HG03097 (cell line): ENCODE results near the gene ADAM22.

ENCODE experiments used
- ATAC-seq: cut with Tn5 transposase; IDR thresholded peaks from one replicate; pipeline ENCODE4 v1.9.1; 2021; ENCODE audit not compliant: unreplicated experiment, low FRiP score

ADAM22 gene

GRCh38 chr7:88101769-88102168, 167.7 kb downstream of the ADAM22 start:
- no peak for ATAC-seq

- no peak for ATAC-seq
Observed at GRCh38 chr7:88102675-88103074, 168.6 kb downstream of the ADAM22 start.

- ATAC-seq, result no peak
Observed at GRCh38 chr7:88104732-88105131, 170.7 kb downstream of the ADAM22 start.

- ATAC-seq, result no peak
Observed at GRCh38 chr7:88105231-88105630, 171.2 kb downstream of the ADAM22 start.

- ATAC-seq, result no peak
Observed at GRCh38 chr7:88106434-88106833, 172.4 kb downstream of the ADAM22 start.

GRCh38 chr7:88109612-88110011, 175.6 kb downstream of the ADAM22 start:
- ATAC-seq, result no peak

GRCh38 chr7:88111140-88111743, 177.2 kb downstream of the ADAM22 start:
- no peak for ATAC-seq

- no peak for ATAC-seq
Observed at GRCh38 chr7:88111954-88112471, 178.0 kb downstream of the ADAM22 start.

GRCh38 chr7:88115258-88115796, 181.3 kb downstream of the ADAM22 start:
- ATAC-seq, result no peak

GRCh38 chr7:88115816-88116215, 181.8 kb downstream of the ADAM22 start:
- no peak for ATAC-seq

- ATAC-seq, result no peak
Observed at GRCh38 chr7:88116235-88116795, 182.3 kb downstream of the ADAM22 start.

GRCh38 chr7:88117325-88117724, 183.3 kb downstream of the ADAM22 start:
- ATAC-seq, result no peak

- no peak for ATAC-seq
Observed at GRCh38 chr7:88121335-88121734, 187.3 kb downstream of the ADAM22 start.

- ATAC-seq, result no peak
Observed at GRCh38 chr7:88127637-88128290, 193.7 kb downstream of the ADAM22 start.

GRCh38 chr7:88132725-88133124, 198.7 kb downstream of the ADAM22 start:
- peak; percentile 48 for ATAC-seq

- ATAC-seq, result no peak
Observed at GRCh38 chr7:88140947-88141346, 206.9 kb downstream of the ADAM22 start.

GRCh38 chr7:88141479-88141878, 207.4 kb downstream of the ADAM22 start:
- ATAC-seq, result no peak

GRCh38 chr7:88141953-88142352, 207.9 kb downstream of the ADAM22 start:
- no peak for ATAC-seq

GRCh38 chr7:88146616-88147015, 212.6 kb downstream of the ADAM22 start:
- ATAC-seq, result no peak

GRCh38 chr7:88147341-88147740, 213.3 kb downstream of the ADAM22 start:
- no peak for ATAC-seq

GRCh38 chr7:88147949-88148348, 213.9 kb downstream of the ADAM22 start:
- ATAC-seq, result no peak

- ATAC-seq, result no peak
Observed at GRCh38 chr7:88150033-88150432, 216.0 kb downstream of the ADAM22 start.
